GM21390 (cell line): Measurements from ENCODE around the gene TSKS.
"Not testable (repeated sequence)": the region's sequence is repeated elsewhere in the genome, so short reads cannot be mapped to it uniquely, and the experiment has no call there.

Source experiments
- ATAC-seq: cut with Tn5 transposase; IDR thresholded peaks from one replicate; pipeline ENCODE4 v1.9.1; 2021; ENCODE audit not compliant: unreplicated experiment

The TSKS gene

DNA sequence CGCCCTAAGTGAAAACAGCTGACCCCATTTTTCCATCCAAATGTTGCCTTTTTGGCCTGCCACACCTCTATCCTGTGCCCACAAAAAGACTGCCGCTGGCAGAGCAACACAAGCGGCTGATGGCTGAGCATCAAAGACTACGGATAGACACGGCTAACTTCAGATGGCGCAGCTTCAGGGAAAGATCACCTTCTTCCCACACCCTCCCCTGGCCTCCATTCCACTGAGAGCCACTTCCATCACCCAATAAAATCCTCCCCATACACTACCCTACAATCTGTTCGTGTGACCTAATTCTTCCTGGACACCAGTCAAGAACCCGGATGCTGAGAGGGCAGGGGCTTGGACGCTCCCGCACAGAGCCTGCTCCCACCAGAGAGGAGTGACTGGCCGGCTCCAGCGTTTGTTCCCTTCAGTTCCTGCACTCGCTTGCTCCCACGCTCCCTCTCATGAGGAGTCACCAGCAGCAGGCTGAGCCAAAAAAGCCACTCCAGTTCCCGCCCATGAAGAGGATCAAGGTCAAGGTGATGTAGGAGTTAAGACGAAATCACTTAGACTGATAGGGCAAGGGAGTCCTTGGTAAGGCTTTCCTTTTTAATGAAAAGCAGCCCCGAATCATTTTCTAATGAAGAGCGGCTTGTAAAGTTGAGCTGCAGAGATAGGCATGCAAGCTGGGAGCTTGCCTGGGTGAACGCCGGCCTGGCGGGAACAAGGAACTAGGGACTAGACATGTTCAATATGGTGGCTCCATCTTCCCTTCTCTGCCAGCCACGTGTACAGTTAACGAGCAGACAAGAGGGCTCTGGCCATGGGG is 35.7 kb downstream of the TSKS start:
- no peak for ATAC-seq

- ATAC-seq: not testable (repeated sequence)
These were observed 43.7 kb downstream of the TSKS start for GRCh38 chr19:49719420-49719819.

GRCh38 chr19:49718991-49719390 is 44.1 kb downstream of the TSKS start:
- no peak for ATAC-seq

DNA sequence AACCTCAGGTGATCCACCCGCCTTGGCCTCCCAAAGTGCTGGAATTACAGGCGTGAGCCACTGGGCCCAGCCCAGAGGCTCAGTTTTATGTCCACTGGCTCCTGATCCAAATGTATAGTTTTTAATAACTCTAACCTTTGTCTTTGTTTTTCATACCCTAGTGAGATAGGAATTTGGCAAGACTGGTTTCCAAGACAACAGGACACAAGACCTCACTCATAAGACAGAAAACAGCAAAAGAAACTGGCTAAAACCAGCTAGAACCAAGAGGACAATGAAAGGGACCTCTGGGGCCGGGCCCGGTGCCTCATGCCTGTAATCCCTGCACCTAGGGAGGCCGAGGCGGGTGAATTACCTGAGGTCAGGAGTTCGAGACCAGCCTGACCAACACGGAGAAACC is 44.6 kb downstream of the TSKS start:
- no peak for ATAC-seq

GRCh38 chr19:49716154-49716553 is 47.0 kb downstream of the TSKS start:
- ATAC-seq: no peak

DNA sequence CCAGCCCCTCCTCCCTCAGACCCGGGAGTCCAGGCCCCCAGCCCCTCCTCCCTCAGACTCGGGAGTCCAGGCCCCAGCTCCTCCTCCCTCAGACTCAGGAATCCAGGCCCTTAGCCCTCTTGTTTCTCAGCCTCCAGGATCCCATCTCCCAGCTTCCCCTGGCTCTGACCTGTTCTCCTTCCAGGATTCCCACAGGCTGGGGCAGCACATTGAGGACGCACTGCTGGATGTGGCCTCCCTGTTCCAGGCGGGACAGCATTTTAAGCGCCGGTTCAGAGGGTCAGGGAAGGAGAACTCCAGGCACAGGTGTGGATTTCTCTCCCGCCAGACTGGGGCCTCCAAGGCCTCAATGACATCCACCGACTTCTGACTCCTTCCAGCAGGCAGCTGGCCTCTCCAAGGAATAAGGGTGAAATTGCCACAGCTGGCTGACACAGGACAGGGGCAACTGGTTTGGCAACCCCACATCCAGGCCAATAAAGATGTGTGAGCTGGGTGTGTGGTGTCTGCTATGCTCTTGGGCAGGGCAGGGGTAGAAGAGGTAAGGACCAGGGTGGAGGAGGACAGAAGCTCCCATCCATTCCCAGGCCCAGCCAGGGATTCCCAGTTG is 49.8 kb downstream of the TSKS start:
- ATAC-seq: no peak

GRCh38 chr19:49712397-49712859 is 50.7 kb downstream of the TSKS start:
- ATAC-seq: no peak

DNA sequence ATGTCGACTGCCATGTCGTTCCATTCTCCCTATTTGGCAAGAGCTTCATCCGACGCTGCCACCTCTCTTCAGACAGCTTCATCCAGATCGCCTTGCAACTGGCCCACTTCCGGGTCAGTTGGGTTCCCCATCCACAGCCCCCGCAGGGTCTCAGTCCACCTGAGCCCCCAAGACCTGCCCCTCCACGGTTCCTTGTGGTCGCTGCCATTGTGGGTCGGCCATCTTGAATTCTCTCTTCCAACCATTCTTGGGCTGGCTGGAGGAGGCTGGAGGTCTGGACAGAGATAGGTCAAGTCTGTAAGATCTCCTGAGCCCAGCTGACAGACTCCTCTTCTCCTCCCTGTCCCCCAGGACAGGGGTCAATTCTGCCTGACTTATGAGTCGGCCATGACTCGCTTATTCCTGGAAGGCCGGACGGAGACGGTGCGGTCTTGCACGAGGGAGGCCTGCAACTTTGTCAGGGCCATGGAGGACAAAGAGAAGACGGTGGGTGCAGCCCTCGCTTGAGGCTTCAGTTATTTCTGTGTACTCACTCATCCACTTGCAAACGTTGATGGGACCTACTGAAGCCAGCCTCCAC is 52.6 kb downstream of the TSKS start:
- ATAC-seq: no peak

GRCh38 chr19:49705919-49706318 is 57.2 kb downstream of the TSKS start:
- ATAC-seq: no peak

GRCh38 chr19:49704888-49705642 is 58.0 kb downstream of the TSKS start:
- ATAC-seq: no peak

GRCh38 chr19:49701271-49701786 is 61.8 kb downstream of the TSKS start:
- ATAC-seq: no peak

DNA sequence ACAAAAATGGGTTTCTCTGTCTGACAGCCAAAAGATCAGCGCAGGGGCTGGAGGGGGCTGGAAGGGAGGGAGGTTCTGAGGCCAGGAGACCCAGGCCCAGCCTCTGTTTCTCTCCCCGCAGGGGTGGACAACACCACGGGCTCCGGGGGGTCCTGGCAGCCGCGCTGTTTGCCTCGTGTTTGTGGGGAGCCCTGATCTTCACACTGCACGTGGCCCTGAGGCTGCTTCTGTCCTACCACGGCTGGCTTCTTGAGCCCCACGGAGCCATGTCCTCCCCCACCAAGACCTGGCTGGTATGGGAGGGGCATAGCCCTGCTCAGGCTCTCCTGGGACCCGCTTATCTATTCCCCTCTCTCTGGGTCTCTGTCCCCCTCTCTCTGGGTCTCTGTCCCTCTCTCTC is 62.5 kb downstream of the TSKS start:
- ATAC-seq: no peak

- no peak for ATAC-seq
These were observed 63.7 kb downstream of the TSKS start for GRCh38 chr19:49699364-49699763.

- no peak for ATAC-seq
These were observed 66.2 kb downstream of the TSKS start for GRCh38 chr19:49696865-49697264.

GRCh38 chr19:49696115-49696514 is 67.0 kb downstream of the TSKS start:
- ATAC-seq: no peak

GRCh38 chr19:49692147-49692506 is 71.0 kb downstream of the TSKS start:
- ATAC-seq: no peak

- no peak for ATAC-seq
These were observed 71.6 kb downstream of the TSKS start for GRCh38 chr19:49691243-49692146.

DNA sequence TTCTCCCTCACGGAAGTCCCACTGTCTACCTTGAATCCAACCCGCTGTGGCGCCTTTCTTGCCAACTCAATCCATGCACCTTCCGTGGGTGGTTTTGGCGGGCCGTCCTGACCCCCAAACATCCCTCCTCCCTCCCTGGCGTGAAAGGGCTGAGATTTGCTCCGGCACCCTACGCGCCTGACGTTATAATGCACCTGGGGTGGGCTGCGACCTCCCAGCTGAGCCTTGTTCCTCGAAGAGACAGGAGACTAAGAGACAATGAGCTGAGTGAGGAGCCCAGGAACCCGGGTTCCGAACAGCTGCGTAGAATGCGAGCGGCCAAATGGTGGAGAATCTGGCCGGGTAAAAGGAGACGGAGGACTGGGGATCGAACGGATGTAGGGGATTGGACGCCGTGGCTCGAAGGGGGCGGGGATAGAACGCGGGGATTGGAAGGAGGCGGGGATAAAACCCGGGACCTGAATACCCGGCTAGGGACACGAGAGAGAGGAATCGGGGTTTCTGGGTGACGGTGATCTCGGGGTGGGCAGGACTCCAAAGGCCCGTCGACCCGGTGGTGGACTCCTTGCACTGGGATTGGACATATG is 72.4 kb downstream of the TSKS start, which contains the start of gene CPT1C:
CPT1C (plus strand) TSS at position 461 of the 587 bp plus-strand sequence. CDS start 1,137 bp downstream, outside the sequence.
- ATAC-seq: no peak

- no peak for ATAC-seq
These were observed 72.9 kb downstream of the TSKS start for GRCh38 chr19:49690079-49690655.
